NOMO-1 (cell line): Measurements from ENCODE around the gene NPBWR2.
"Not testable (repeated sequence)": the region's sequence is repeated elsewhere in the genome, so short reads cannot be mapped to it uniquely, and the experiment has no call there.

Experiments
- DNase-seq, 2 experiments: peaks; one replicate each; lab custom pipeline; 2025; ENCODE audit not compliant: unreplicated experiment in 2 of 2; lab: John Stamatoyannopoulos, UW

NPBWR2 gene

GRCh38 chr20:64090165-64090564, 17.2 kb downstream of the NPBWR2 start:
- DNase-seq, result no peak

GRCh38 chr20:64088586-64088985, 18.8 kb downstream of the NPBWR2 start:
- DNase-seq, result not testable (repeated sequence)

- not testable (repeated sequence) for DNase-seq
These were observed 20.0 kb downstream of the NPBWR2 start for GRCh38 chr20:64087226-64087825.

- no peak for DNase-seq
These were observed 20.6 kb downstream of the NPBWR2 start for GRCh38 chr20:64086801-64087200.

DNA sequence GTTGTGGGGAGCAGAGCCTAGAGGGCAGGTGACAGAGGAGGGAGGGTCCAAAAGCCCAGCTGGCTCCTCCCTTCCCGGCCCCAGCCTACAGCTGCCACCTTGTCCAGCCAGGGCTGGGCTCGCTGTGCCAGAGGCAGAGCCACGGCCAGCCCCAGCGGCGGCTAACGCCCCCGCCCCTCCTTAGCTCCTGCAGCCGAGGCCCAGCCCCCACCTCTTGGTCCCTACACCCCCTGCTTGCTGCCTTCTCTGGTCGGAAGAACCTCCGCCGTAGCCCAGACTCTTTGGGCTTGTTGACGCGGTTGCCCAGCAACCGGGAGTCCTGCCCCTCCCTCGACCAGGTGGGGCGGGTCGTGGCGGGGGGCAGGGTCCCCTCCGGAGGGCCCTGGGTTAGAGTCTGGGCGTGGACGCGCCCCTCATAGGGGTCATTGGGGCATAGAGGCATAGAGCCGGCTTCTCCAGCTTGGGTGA, 22.6 kb downstream of the NPBWR2 start:
- no peak for DNase-seq

DNA sequence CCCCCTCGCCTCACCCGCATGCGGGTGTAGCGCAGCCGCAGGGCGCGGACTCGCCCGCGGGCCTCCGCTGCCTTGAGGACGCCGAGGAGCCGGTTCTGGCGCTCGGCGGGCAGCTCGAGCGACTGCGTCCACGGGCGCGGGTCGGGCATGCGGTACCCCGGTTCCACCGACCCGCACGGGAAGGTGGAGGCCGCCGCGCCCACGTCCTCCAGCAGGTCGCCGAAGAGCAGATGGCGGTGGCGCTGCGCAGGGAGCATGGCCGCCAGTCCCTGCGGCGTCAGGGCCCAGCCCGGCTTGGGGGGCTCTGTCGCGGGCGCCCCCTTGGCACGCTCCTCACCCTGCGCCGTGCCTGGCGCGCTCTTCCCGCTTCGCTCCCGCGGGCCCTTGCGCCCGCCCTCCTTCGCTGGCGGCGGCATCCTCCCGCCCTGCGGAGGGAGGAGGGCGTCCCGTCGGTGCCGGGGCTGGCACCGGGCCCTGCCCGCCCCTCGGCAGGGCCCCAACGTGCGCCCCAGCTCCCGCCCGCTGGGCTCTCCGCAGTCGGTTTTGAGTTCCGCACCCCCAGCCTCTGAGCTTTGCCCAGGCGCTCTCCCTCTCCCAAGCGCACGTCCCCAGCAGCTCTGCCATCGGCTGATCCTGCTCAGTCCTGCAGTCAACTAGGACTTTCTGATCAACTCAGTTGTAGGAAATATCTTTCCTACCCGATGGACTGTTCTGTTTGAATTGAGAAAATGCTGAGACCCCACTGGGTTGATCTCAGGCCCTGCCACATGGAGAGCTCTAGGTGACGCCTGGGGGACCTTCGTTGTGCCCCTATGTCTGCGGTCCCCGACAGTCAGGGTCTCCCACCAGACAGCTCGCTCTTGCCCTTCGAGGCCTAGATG, 23.3 kb downstream of the NPBWR2 start, which contains the start of gene LKAAEAR1:
Gene LKAAEAR1 (minus strand): TSS at position 595 of the 881 bp plus-strand sequence. CDS start 179 bp downstream, at position 416.
- DNase-seq, result peak in 1 of 2 experiments; percentile 49

DNA sequence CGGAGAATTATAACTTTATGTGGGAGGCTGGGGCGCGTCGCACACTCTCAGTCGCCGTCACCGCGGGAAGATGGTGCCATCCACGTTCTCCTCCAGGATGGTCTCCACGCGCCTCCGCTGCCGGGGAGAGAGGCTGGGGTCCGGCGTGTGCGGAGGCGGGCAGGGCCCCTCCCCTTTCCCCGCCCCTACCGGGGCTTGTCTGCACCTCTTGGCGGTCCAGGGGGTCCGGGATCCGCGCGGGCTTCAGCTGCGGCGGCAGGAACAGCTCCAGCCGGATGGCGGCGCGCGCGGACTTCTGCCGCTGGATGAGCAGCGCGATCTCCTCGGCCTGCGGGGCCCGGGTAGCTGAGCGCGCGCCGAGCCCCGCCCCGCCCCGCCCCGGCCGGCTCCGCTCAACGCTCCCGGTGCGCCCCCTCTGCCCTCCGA, 24.0 kb downstream of the NPBWR2 start:
- DNase-seq, result peak; percentile 54 to 61

DNA sequence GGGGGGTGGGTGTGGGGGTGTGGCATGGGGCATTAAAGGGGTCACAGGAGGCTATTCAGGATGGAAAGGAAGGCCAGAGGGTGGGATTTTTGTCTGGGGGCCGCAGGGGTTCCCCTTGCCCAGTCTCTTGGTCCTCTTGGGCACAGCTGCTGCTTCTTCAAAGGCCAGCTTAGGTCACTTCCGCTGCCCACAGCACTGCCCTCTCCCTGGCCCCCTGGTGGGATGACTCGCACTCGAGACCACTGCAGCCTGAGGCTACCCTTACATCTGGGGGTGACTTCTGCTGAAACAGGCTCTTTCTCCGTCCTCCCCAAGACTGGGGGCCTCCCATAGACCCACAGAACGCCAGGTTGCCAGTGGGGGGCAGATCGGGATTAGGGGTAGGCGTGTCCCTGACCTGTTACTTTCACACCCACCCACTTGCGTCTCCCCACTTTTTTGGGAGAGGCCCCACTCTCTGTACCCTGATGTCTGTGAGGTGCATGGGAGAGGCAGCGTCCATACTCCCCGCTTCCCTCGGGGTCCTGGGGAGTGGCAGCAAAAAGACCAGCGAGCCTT, 24.5 kb downstream of the NPBWR2 start:
- DNase-seq, result no peak

- DNase-seq, result no peak
These were observed 25.1 kb downstream of the NPBWR2 start for GRCh38 chr20:64082126-64082731.

DNA sequence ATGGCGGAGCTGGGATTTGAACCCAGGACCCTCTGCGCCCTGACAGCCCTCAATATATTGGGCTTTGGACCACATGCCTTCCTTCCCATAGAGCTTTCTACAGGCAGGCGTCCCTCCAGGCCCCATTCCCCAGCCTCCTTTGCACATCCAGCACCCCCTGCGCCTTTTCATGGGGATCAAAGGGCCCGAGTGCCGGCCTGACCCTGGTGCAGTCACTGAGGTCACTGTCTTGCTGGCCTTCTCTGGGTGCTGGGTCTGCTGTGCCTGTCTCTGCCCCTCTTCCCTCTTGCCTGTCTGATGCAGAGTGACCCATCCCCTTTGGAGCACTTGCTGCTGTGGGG, 25.8 kb downstream of the NPBWR2 start:
- DNase-seq, result no peak

- no peak for DNase-seq
These were observed 26.3 kb downstream of the NPBWR2 start for GRCh38 chr20:64080813-64081623.

DNA sequence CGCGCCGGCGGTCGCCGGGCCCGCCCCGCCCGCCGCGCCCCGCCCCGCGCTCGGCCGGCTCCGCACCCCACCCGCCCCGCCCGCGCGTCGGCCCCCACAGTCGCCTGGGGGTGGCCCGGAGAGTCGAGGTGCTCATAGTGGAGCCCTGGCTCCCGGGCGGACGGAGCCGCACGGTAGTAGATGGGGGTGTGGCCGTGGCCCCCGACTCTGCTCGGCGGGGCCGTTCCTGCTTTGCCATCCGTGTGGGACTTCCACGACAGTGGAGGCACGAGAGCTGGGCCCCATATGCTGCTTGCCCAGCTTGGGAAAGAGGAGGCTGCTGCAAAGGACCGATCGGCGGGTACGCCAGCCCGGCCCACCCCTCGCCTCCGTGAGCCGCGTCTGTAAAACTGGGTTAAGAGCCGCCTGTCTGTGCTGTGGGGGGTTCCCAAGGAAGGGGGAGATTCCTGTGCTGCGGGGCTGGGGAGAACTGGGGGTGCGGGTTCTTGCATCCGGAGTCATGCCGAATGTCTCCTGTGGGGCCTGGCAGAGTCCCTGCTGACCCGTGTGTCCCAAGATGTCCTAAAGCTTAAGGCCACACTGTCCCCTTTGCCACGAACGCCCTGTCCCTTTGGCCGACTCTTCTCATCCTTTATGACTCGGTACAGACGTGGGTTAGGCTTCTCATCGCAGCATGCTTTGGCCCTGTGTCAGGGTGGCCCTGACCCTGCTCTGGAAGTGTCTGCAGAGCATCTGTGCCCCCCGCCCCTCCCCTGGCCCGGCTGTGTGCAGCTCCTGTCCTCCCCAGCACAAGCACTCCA, 27.2 kb downstream of the NPBWR2 start, which contains the start of gene OPRL1:
Gene OPRL1 (plus strand): TSS at position 70 of the 800 bp plus-strand sequence. CDS start 12,639 bp downstream, outside the sequence.
- no peak for DNase-seq

DNA sequence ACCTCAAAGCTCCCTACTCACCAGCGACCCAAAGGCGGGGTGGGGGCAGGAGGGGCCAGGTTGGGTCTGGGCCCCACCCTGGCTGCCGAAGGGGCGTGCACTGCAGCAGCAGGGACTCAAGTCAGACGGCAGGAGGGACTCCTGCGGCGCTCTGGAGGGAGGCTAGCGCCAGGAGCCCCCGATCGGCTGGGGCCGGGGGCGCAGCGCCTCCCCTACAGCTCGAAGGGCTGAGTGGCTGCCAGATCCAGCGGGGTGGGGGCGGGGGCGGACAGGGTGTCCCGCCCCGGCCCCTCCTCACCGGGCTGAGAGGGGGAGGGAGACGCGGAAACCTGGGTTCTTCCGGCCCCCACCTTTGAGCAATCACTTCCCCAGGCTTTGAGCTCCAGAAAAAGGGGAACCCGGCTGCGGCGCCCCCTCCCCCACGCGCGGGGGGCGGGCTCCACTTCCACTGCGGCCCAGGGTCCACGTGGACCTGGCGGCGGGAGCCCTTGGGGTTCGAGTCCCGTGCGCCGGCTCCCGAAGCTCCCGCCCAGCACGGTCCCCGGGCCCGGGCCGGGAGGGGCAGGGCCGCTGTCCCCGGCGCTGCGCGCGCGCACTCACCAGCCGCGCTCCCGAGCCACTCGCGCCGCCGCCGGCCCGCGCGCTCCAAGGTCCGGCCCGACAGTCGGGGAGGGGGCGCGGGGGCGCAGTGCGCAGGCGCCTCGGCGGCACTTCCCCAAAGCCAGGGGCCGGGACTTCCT, 27.9 kb downstream of the NPBWR2 start, which contains the start of gene RGS19:
Gene RGS19 (minus strand): TSS at position 246 of the 740 bp plus-strand sequence. CDS start 2,632 bp downstream, outside the sequence.
- peak; percentile 88 to 98 for DNase-seq

GRCh38 chr20:64078934-64079272, 28.5 kb downstream of the NPBWR2 start:
- no peak for DNase-seq

- peak; percentile 47 to 53 for DNase-seq
These were observed 29.4 kb downstream of the NPBWR2 start for GRCh38 chr20:64077876-64078551.

DNA sequence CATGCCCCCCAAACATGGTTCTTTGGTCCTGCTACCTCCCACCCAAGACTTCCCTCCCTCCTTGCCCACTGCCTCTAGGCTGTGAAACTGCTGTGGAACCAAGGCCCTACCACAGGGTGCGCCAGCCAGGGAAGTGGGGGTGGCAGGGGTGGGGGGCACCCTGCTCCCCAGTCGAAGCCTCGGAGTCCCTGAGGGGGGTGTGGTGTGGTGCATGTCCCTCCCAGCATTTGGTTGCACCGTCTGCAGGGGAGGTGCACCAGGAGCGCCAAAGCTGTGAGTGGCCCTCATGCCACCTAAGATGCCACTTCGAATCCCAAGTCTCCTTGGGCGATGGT, 29.9 kb downstream of the NPBWR2 start:
- DNase-seq, result no peak

- DNase-seq, result peak; percentile 72 to 83
These were observed 30.3 kb downstream of the NPBWR2 start for GRCh38 chr20:64077094-64077493.
